Measurements from ENCODE around the gene SELENOT.

Gene SELENOT

DNA sequence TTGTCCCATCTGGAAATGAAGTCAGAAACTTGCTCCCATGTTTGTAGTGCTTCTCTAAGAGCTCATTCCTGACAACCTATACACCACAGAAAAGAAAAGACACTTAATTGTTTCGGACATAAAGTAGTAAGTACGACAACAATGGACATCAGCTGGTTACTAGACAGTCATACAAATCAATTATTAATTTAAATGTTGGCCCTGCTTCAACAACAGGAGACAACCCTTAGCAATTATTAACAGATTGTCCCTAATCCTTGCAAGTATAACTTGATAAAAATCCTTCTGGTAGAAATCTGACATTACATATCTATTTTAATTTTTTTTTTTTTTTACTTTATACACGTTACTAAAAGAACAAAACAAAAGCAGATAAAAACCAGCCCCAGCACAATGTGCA is 70.8 kb downstream of the SELENOT start:
- DNase-seq = no peak

DNA sequence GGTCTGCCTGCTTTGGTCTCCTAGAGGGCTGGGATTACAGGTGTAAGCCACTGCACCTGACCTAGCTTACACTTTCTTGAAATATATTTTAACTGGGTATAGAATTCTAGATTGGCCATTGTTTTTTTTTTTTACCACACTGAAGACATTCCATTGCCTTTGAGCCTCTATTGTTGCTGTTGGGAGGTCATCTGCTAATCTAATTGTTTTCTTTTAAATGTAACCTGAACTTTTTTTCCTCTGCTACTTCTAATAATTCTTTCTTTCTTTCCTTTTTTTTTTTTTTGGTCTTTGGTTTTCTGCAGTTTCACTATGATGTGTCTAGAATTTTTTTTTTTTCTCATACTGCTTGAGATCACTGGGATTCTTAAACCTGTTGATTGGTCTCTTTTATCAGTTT is 72.5 kb downstream of the SELENOT start:
- DNase-seq = no peak

Measured in NCI-H1436 (cell line).